Large intestine (tissue), 3 donors: ENCODE measurements around the gene VAV1. TPM values are rescaled to one million over a fixed set of nuclear protein-coding genes. Genes with fewer than 3 reads are reported as not detected.
"Not testable (repeated sequence)": the region's sequence is repeated elsewhere in the genome, so short reads cannot be mapped to it uniquely, and the experiment has no call there.

Experiments
- DNase-seq, 2 donors: peaks; one replicate each; pipeline versions ENCODE4 v3.0.0 to v3.0.0-alpha.2; 2013
- H3K27ac ChIP-seq: one replicate; pipeline ENCODE4 v1.5.1; 2013; ENCODE audit warnings: low read length
- H3K27me3 ChIP-seq: 2 replicates; pipeline ENCODE4 v1.6.1; 2013; ENCODE audit warnings: low read length; ENCODE audit not compliant: control insufficient read depth, insufficient read depth
- H3K36me3 ChIP-seq: 2 replicates; pipeline ENCODE4 v1.6.1; 2013; ENCODE audit warnings: low read length; ENCODE audit not compliant: control insufficient read depth, insufficient read depth
- H3K4me1 ChIP-seq: one replicate; pipeline ENCODE4 v1.6.1; 2013; ENCODE audit warnings: low read length; ENCODE audit not compliant: control insufficient read depth, insufficient read depth
- H3K4me3 ChIP-seq: one replicate; pipeline ENCODE4 v1.5.1; 2013; ENCODE audit warnings: low read length
- H3K9me3 ChIP-seq: one replicate; pipeline ENCODE4 v1.6.1; 2013; ENCODE audit warnings: mild to moderate bottlenecking, low read depth, low read length, moderate library complexity; ENCODE audit not compliant: control insufficient read depth
- WGBS: methylation state at CpG from one replicate; pipeline ENCODE4 v1.1.5; 2013; ENCODE audit warnings: low lambda C conversion rate; ENCODE audit not compliant: insufficient coverage; 5-methylcytosine and 5-hydroxymethylcytosine counted together
- polyA plus RNA-seq: library from polyadenylated mRNA; unstranded; fragments of 120-200 nt; gene quantifications from one replicate; pipeline ENCODE4 v1.2.1, GENCODE V29; 2013

Gene VAV1
- polyA plus RNA-seq, 1 donor, result 3.2 TPM

DNA sequence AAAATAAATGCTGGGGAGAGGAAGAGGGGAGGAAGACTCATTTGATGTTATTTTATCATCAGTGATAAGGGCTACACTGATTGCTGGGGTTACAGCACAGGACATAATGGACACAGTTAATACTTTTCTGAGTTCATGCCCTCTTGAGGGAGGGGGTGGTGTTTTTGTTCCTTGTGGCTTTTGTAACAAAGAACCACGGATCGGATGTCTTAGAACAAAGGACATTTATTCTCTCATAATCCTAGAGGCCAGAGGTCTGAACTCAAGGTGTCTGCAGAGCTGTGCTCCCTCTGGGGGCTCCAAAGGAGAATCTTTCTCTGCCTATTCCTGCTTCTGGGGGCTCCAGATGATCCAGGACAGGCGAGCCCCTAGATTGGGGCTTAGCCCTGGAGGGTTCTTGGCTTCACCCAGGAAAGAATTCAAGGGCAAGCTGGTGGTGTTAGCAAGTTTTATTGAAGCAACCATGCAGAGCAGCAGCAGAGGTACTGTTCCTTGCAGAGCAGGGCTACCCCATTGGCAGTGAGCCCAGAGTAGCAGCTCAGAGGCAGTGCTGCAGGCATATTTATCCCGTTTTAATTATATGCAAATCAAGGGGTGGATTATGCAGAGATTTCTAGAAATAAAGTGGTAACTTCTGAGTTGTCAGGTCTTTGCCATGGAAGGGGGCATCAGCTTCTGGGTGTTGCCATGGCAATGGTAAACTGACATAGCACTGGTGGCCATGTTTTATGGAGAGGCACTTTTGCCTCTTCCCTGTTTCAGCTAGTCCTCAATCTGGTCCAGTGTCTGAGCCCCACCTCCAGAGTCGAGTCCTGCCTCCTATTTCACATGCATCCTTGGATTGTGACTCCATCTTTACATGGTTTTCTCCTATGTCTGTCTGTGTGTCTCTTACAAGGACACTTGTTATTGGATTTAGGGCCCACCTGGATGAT is 18.0 kb downstream of the VAV1 start:
- WGBS, result no CpG with 5 or more reads among the region's 5 CpGs
- no peaks in the 10 kb centered on the region for H3K27me3 ChIP-seq

DNA sequence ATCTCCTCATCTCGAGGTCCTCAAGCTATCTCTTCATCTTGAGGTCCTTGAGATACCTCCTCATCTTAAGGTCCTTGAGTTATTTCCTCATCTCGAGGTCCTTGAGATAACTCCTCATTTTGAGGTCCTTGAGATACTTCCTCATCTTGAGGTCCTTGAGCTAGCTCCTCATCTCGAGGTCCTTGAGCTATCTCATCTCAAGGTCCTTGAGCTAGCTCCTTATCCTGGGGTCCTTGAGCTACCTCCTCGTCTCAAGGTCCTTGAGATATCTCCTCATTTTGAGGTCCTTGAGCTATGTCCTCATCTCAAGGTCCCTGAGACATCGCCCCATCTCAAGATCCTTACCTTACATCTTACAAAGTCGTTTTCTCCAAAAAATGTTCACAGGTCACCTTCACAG is 18.7 kb downstream of the VAV1 start:
- no peak for DNase-seq
- H3K4me1 ChIP-seq, result no peaks in the 10 kb centered on the region
- no peak overlapping the region for H3K4me3 ChIP-seq
- H3K27me3 ChIP-seq, result no peaks in the 10 kb centered on the region
- H3K9me3 ChIP-seq, result no peaks in the 10 kb centered on the region
- 52% methylated on average over 3 of the region's 6 CpGs for WGBS
- no peak overlapping the region for H3K27ac ChIP-seq
- no peaks in the 10 kb centered on the region for H3K36me3 ChIP-seq

More for the DNA sequence above, 18.0 kb downstream of the VAV1 start:
- Histone ChIP-seq H3K9me3 (no peaks in the 10 kb centered on the region), H3K27ac (no peak overlapping the region), H3K4me1 (no peaks in the 10 kb centered on the region), H3K4me3 (no peak overlapping the region), H3K36me3 (no peaks in the 10 kb centered on the region)
- no peak for DNase-seq

DNA sequence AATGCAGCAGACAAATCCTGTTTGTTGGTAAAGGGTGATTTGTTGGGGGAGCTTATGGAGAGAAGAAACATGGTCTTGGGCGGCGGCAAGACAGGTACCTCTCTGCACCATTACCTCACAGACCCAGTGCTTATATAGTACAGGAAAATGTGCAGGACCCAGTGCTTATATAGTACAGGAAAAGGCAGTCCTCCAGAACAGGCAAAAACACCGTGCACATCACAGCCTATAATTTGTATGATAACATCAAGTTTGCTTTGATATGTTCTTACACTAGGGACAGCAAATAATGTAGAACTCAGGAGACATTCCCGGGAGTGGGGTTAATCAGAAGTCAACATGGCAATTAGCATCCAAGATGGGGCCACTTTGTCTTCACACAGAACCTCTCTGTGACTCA is 20.9 kb downstream of the VAV1 start:
- Histone ChIP-seq H3K4me3 (no peak overlapping the region), H3K36me3 (no peaks in the 10 kb centered on the region), H3K27me3 (no peaks in the 10 kb centered on the region), H3K9me3 (no peaks in the 10 kb centered on the region), H3K27ac (no peak overlapping the region), H3K4me1 (no peaks in the 10 kb centered on the region)
- WGBS, result no CpG with 5 or more reads among the region's 4 CpGs
- no peak for DNase-seq

DNA sequence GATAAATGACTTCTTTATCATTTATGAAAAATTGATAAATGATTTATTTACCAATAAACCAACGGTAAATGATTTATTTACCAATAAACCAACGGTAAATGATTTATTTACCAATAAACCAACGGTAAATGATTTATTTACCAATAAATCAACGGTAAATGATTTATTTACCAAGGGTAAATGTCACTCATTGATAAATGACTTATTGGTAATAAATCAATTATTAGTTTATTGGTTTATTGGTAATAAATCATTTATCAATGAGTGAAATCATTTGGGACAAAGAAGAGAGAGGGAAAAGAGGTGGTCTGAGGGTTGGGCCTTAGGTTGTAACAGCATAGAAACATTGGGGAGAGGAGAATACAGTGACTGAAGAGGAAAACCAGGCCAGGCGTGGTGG is 21.5 kb downstream of the VAV1 start:
- Histone ChIP-seq H3K27me3 (no peaks in the 10 kb centered on the region), H3K4me3 (no peak overlapping the region), H3K9me3 (no peaks in the 10 kb centered on the region), H3K27ac (no peak overlapping the region), H3K36me3 (no peaks in the 10 kb centered on the region), H3K4me1 (no peaks in the 10 kb centered on the region)
- no peak for DNase-seq
- 56% methylated on average over 3 of the region's 5 CpGs for WGBS

DNA sequence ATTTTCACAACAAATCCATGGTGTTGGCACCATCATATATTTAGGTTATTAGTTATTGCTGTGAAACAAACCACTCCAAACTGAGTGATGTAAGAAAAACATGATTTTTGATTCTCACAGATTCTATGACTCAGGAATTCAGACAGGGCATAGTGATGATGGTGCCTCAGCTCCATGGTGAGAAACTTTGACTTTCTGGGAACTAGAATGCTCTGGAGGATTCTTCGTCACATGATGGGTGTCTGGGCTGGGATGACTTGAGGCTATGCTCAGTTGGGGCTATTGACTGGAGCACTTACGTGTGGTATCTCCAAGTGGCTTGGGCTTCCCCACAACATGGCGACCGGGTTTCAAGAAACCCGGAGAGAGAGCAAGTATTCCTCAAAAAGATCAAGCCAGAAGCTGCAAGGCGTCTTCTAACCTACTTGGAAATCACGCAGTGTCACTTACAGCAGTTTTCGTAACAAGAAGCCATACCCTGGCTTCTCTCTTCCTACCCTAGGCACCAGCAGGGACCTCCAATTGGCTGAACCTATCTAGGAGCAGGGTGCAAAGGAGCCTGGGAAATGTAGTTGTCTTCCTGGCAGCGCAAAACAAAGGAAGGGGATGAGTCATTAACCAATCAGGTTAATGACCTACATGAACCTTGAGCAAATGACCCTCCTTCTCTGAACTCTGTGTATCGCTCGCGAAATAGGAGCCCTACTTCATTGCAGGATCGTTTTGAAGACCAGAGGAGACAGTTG is 22.4 kb downstream of the VAV1 start:
- no peak overlapping the region for H3K27ac ChIP-seq
- 80% methylated on average over 3 of the region's 13 CpGs for WGBS
- DNase-seq, result no peak

DNA sequence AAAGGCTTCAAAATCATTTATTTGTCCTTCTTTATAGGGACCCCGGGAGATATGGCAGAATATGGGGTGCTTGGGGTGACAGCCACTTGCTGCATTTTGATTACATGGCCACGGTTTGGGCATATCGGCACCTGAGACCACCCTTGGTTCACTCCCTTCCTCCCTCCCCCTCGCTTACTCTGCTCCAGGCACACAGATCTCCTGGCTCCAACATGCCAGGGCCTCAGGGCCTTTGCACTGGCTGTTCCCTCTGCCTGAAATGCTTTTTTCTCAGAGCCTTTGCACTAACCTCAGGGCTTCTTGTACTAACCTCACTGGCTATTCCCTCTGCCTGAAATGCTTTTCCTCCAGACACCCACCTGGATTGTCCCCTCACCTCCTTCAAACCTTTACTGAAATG is 23.8 kb downstream of the VAV1 start:
- no peaks in the 10 kb centered on the region for H3K9me3 ChIP-seq
- H3K36me3 ChIP-seq, result no peaks in the 10 kb centered on the region
- no peaks in the 10 kb centered on the region for H3K4me1 ChIP-seq
- peaks cover 2% of the 10 kb centered on the region for H3K27me3 ChIP-seq
- WGBS, result 69% methylated on average over 3 of the region's 4 CpGs
- H3K4me3 ChIP-seq, result no peak overlapping the region
- H3K27ac ChIP-seq, result no peak overlapping the region
- DNase-seq, result no peak

More for the DNA sequence above, 22.4 kb downstream of the VAV1 start:
- no peaks in the 10 kb centered on the region for H3K36me3 ChIP-seq
- H3K4me1 ChIP-seq, result no peaks in the 10 kb centered on the region
- no peaks in the 10 kb centered on the region for H3K9me3 ChIP-seq
- no peak overlapping the region for H3K4me3 ChIP-seq
- H3K27me3 ChIP-seq, result no peaks in the 10 kb centered on the region

DNA sequence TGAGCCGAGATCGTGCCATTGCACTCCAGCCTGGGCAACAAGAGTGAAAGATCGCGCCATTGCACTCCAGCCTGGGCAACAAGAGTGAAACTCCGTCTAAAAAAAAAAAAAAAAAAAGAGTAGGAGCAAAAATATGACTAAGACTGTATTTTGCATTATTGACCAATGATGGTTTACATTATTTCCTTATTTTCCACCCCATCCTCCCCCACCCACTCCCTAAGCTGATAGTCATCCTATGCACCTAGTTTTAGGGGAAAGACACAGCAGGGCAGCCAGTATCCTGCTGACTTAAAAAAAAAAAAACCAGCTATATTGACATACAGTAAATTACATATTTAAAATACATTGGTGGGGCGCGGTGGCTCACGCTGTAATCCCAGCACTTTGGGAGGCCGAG is 25.1 kb downstream of the VAV1 start:
- Histone ChIP-seq H3K27me3 (peaks cover 6% of the 10 kb centered on the region), H3K4me3 (no peak overlapping the region), H3K4me1 (no peaks in the 10 kb centered on the region), H3K36me3 (no peaks in the 10 kb centered on the region), H3K27ac (no peak overlapping the region), H3K9me3 (no peaks in the 10 kb centered on the region)
- DNase-seq, result no peak
- whole genome bisulfite sequencing, result 80% methylated on average over 1 of the region's 9 CpGs

DNA sequence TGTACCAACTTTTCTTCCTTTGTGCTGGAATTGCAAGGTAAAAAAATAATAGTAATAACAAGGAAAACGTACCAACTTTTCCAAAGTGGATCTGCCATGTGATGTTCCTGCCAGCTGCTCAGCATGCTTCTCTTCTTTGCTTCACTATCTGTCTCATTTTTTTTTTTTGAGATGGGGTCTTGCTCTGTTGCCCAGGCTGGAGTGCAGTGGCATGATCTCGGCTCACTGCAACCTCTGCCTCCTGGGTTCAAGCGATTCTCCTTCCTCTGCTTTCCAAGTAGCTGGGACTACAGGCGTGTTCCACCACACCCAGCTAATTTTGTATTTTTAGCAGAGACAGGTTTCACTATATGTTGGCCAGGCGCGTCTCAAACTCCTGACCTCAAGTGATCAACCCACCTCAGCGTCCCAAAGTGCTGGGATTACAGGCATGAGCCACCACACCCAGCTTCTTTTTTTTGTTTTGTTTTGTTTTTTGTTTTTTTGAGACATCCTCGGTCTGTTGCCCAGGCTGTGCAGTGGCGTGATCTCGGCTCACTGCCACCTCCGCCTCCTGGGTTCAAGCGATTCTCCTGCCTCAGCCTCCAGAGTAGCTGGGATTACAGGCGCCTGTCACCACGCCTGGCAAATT is 27.8 kb downstream of the VAV1 start:
- not testable (repeated sequence) for H3K4me1 ChIP-seq, DNase-seq, H3K9me3 ChIP-seq, H3K4me3 ChIP-seq, H3K27me3 ChIP-seq, H3K27ac ChIP-seq, H3K36me3 ChIP-seq
- WGBS, result 90% methylated on average over 2 of the region's 14 CpGs

DNA sequence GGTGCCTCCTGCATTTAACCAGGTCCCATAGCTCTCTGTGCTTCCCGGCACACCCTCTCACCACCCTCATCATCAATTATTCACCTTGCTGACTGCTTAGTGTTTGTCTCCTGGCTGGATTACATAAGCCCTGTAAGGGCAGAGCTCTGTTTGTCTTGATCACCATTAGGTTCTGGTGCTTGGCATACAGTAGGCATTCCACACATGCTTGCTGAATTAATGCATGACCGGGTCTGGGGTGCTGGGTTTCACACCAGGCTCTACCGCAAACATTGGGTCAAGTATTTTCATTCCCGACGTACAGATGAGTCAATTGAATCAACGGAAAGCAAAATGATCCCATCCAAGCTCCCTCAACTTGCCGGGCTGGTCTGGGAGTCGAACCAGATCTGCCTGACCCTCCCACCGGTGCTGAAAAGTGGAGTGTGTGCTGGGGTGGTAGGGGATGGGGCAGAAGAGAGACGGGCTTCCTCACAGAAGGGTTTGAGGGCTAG is 28.5 kb downstream of the VAV1 start:
- WGBS, result no CpG with 5 or more reads among the region's 10 CpGs
- Histone ChIP-seq H3K36me3 (no peaks in the 10 kb centered on the region), H3K4me1 (no peaks in the 10 kb centered on the region), H3K27me3 (peaks cover 7% of the 10 kb centered on the region), H3K4me3 (no peak overlapping the region), H3K9me3 (no peaks in the 10 kb centered on the region), H3K27ac (no peak overlapping the region)
- no peak for DNase-seq

DNA sequence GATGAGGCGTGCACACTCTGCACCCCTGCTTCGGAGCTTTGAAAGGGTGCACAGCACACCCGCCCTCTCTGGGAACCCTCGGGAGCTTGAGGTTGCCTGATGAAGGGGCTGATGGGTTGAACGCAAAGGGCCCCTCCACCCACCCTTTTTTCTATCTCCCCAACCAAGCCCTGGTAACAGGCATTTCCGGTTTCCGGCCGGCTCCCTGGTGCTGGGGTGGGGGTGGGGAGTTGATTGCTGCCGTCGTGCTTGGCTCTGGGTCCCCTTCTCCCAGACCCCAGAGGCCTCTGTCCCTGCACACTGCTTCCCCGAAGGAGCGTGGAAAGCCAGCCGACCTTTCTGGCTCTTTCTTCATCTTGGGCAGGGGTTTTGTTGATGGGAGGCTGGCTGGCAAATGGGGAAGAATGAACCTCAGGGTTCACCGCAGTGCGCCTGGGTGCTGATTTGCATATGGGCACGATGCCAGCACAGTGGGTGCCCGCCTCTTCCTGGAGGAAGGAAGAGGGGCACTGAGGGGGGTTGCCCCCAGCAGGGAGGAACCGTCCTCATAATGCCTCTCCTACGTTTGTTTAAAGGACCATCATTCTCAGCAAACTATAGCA is 29.1 kb downstream of the VAV1 start:
- Histone ChIP-seq H3K36me3 (no peaks in the 10 kb centered on the region), H3K27ac (no peak overlapping the region), H3K4me1 (no peaks in the 10 kb centered on the region), H3K4me3 (peak overlapping the region; percentile 16), H3K27me3 (peaks cover 7% of the 10 kb centered on the region), H3K9me3 (no peaks in the 10 kb centered on the region)
- DNase-seq, result peak in 1 of 2 donors; percentile 59
- WGBS, result no CpG with 5 or more reads among the region's 19 CpGs
